ENCODE measurements around the gene KRT16. TPM values are rescaled to one million over a fixed set of nuclear protein-coding genes. Genes with fewer than 3 reads are reported as not detected.
"Not testable (repeated sequence)": the region's sequence is repeated elsewhere in the genome, so short reads cannot be mapped to it uniquely, and the experiment has no call there.

The KRT16 gene
- total and polyA plus RNA-seq, 2 donors (not counting 1 experiment from before 2014, with no cell fraction given), result not detected

- Histone ChIP-seq H3K27me3 (replicated peaks in 1 of 4; ENCODE audit: control extremely low read depth in 1 of 4, control insufficient read depth in 3 of 4, insufficient read depth in 4 of 4, low read length in 3 of 4) (no peaks in the 10 kb centered on the region), H3K36me3 (replicated peaks in 1 of 2; ENCODE audit: control extremely low read depth in 1 of 2, control insufficient read depth in 1 of 2, extremely low read depth in 1 of 2, insufficient read depth in 2 of 2, low read length in 1 of 2) (no peaks in the 10 kb centered on the region), H3K9ac (ENCODE audit: low read length) (no peak overlapping the region), H3K27ac (ENCODE audit: low read length in 2 of 2) (no peak overlapping the region), H3K9me3 (ENCODE audit: control extremely low read depth in 1 of 3, control insufficient read depth in 2 of 3, insufficient read depth in 1 of 3, low read length in 2 of 3) (no peaks in the 10 kb centered on the region), H3K4me2 (replicated peaks; ENCODE audit: low read depth, low read length, poor library complexity, severe bottlenecking) (no peak overlapping the region), H3K79me2 (ENCODE audit: control insufficient read depth, insufficient read depth, low read length) (no peaks in the 10 kb centered on the region), H2AFZ (ENCODE audit: insufficient read depth, low read depth, low read length, poor library complexity, severe bottlenecking) (no peak overlapping the region), H3K4me1 (ENCODE audit: control insufficient read depth in 2 of 2, insufficient read depth in 2 of 2, low read length in 2 of 2) (no peaks in the 10 kb centered on the region), H3K4me3 (ENCODE audit: control extremely low read depth in 1 of 5, extremely low read depth in 1 of 5, insufficient read depth in 1 of 5, low read depth in 2 of 5, low read length in 4 of 5) (no peak overlapping the region), H4K20me1 (ENCODE audit: control insufficient read depth, insufficient read depth, low read length, poor library complexity, severe bottlenecking) (no peaks in the 10 kb centered on the region)
- WGBS (ENCODE audit: insufficient coverage), result 78% methylated on average over 8 of the region's 13 CpGs
- CTCF ChIA-PET, result no interaction called here
- POLR2A ChIA-PET, result no interaction called here
- Mint-ChIP-seq H3K9me3 (ENCODE audit: insufficient read depth) (no peaks in the 10 kb centered on the region), H3K27ac (no peak overlapping the region), H3K4me1 (no peaks in the 10 kb centered on the region), H3K4me3 (no peak overlapping the region), H3K27me3 (peaks cover 15% of the 10 kb centered on the region)
- ATAC-seq (ENCODE audit: low read depth), result no peak
- intact Hi-C loops (cut with micrococcal nuclease), result no loop called here
- TF ChIP-seq CTCF (IDR thresholded peaks at IDR 0.05), result no peak
- no peak for TF ChIP-seq EZH2 (IDR thresholded peaks at IDR 0.05; ENCODE audit: borderline replicate concordance, insufficient read depth, low read depth, low read length, poor library complexity, severe bottlenecking)
- DNase-seq, result no peak
Measured at GRCh38 chr17:41629826-41630670, 17.5 kb upstream of the KRT16 start.

- Histone ChIP-seq H2AFZ (ENCODE audit: insufficient read depth, low read depth, low read length, poor library complexity, severe bottlenecking) (no peak overlapping the region), H3K4me1 (ENCODE audit: control insufficient read depth in 2 of 2, insufficient read depth in 2 of 2, low read length in 2 of 2) (no peaks in the 10 kb centered on the region), H4K20me1 (ENCODE audit: control insufficient read depth, insufficient read depth, low read length, poor library complexity, severe bottlenecking) (no peaks in the 10 kb centered on the region), H3K27ac (ENCODE audit: low read length in 2 of 2) (no peak overlapping the region), H3K27me3 (replicated peaks in 1 of 4; ENCODE audit: control extremely low read depth in 1 of 4, control insufficient read depth in 3 of 4, insufficient read depth in 4 of 4, low read length in 3 of 4) (no peaks in the 10 kb centered on the region), H3K9ac (ENCODE audit: low read length) (no peak overlapping the region), H3K4me2 (replicated peaks; ENCODE audit: low read depth, low read length, poor library complexity, severe bottlenecking) (no peak overlapping the region), H3K9me3 (ENCODE audit: control extremely low read depth in 1 of 3, control insufficient read depth in 2 of 3, insufficient read depth in 1 of 3, low read length in 2 of 3) (no peaks in the 10 kb centered on the region), H3K79me2 (ENCODE audit: control insufficient read depth, insufficient read depth, low read length) (no peaks in the 10 kb centered on the region), H3K4me3 (ENCODE audit: control extremely low read depth in 1 of 5, extremely low read depth in 1 of 5, insufficient read depth in 1 of 5, low read depth in 2 of 5, low read length in 4 of 5) (no peak overlapping the region), H3K36me3 (replicated peaks in 1 of 2; ENCODE audit: control extremely low read depth in 1 of 2, control insufficient read depth in 1 of 2, extremely low read depth in 1 of 2, insufficient read depth in 2 of 2, low read length in 1 of 2) (no peaks in the 10 kb centered on the region)
- H3K4me3 Mint-ChIP-seq, result no peak overlapping the region
- intact Hi-C loops (cut with micrococcal nuclease), result no loop called here
- no peak overlapping the region for H3K27ac Mint-ChIP-seq
- H3K27me3 Mint-ChIP-seq, result peaks cover 15% of the 10 kb centered on the region
- POLR2A ChIA-PET, result no interaction called here
- WGBS (ENCODE audit: insufficient coverage), result 71% methylated on average over 9 of the region's 10 CpGs
- CTCF ChIA-PET, result no interaction called here
- ATAC-seq (ENCODE audit: low read depth) (no peak), DNase-seq (no peak)
- H3K9me3 Mint-ChIP-seq (ENCODE audit: insufficient read depth), result no peaks in the 10 kb centered on the region
- no peak for TF ChIP-seq EZH2 (IDR thresholded peaks at IDR 0.05; ENCODE audit: borderline replicate concordance, insufficient read depth, low read depth, low read length, poor library complexity, severe bottlenecking)
- TF ChIP-seq CTCF (IDR thresholded peaks at IDR 0.05), result no peak
- H3K4me1 Mint-ChIP-seq, result no peaks in the 10 kb centered on the region
Measured at GRCh38 chr17:41629316-41629715, 16.7 kb upstream of the KRT16 start.

GRCh38 chr17:41628621-41629255, 16.2 kb upstream of the KRT16 start:
- DNase-seq; H3K4me1 ChIP-seq (ENCODE audit: control insufficient read depth in 2 of 2, insufficient read depth in 2 of 2, low read length in 2 of 2); H3K4me2 ChIP-seq (replicated peaks; ENCODE audit: low read depth, low read length, poor library complexity, severe bottlenecking); H3K36me3 ChIP-seq (replicated peaks in 1 of 2; ENCODE audit: control extremely low read depth in 1 of 2, control insufficient read depth in 1 of 2, extremely low read depth in 1 of 2, insufficient read depth in 2 of 2, low read length in 1 of 2); POLR2A ChIA-PET; CTCF ChIA-PET; H3K27ac Mint-ChIP-seq; H3K79me2 ChIP-seq (ENCODE audit: control insufficient read depth, insufficient read depth, low read length); H3K27me3 ChIP-seq (replicated peaks in 1 of 4; ENCODE audit: control extremely low read depth in 1 of 4, control insufficient read depth in 3 of 4, insufficient read depth in 4 of 4, low read length in 3 of 4); H3K9me3 Mint-ChIP-seq (ENCODE audit: insufficient read depth); ATAC-seq (ENCODE audit: low read depth); H2AFZ ChIP-seq (ENCODE audit: insufficient read depth, low read depth, low read length, poor library complexity, severe bottlenecking); H3K9ac ChIP-seq (ENCODE audit: low read length); H4K20me1 ChIP-seq (ENCODE audit: control insufficient read depth, insufficient read depth, low read length, poor library complexity, severe bottlenecking); H3K4me1 Mint-ChIP-seq; H3K4me3 ChIP-seq (ENCODE audit: control extremely low read depth in 1 of 5, extremely low read depth in 1 of 5, insufficient read depth in 1 of 5, low read depth in 2 of 5, low read length in 4 of 5); H3K27ac ChIP-seq (ENCODE audit: low read length in 2 of 2); H3K9me3 ChIP-seq (ENCODE audit: control extremely low read depth in 1 of 3, control insufficient read depth in 2 of 3, insufficient read depth in 1 of 3, low read length in 2 of 3); H3K4me3 Mint-ChIP-seq; intact Hi-C loops (cut with micrococcal nuclease): not testable (repeated sequence)
- H3K27me3 Mint-ChIP-seq, result peaks cover 15% of the 10 kb centered on the region
- WGBS (ENCODE audit: insufficient coverage), result 93% methylated on average over 8 of the region's 11 CpGs

All from B cell (primary cell).